Epidermal melanocyte (primary cell): ENCODE data around the gene SLC17A4.

ENCODE experiments used
- DNase-seq: peaks from one replicate; pipeline ENCODE4 v3.0.0; 2011; ENCODE audit warnings: low spot score; ENCODE audit not compliant: insufficient read length

Gene SLC17A4, protein sequence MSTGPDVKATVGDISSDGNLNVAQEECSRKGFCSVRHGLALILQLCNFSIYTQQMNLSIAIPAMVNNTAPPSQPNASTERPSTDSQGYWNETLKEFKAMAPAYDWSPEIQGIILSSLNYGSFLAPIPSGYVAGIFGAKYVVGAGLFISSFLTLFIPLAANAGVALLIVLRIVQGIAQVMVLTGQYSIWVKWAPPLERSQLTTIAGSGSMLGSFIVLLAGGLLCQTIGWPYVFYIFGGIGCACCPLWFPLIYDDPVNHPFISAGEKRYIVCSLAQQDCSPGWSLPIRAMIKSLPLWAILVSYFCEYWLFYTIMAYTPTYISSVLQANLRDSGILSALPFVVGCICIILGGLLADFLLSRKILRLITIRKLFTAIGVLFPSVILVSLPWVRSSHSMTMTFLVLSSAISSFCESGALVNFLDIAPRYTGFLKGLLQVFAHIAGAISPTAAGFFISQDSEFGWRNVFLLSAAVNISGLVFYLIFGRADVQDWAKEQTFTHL

DNA sequence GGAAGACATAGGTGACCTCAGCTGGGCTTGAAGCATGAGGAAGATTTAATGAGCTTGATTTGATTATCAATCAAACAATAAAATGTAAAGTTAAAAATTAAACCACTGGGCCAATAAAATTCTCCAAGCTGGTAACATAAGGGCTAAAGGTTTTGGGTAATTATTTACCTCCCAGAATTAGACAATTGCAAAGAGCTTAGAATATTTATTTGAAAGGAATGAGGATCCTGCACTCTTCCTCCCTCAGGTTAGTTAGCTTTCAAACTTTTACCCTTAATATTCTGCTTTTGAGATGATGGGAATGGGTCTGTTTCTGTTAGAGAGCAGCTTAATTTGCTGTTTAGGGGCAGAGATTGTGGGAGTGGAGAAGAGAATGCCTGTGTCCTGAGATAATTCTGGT is at the start of gene SLC17A4:
Gene SLC17A4 (plus strand): TSS at position 208 of the 400 bp plus-strand sequence. CDS start 7,221 bp downstream, outside the sequence.
- DNase-seq, result no peak

- DNase-seq, result no peak
Measured at GRCh38 chr6:25706314-25707014, 48.1 kb upstream of the SLC17A4 start.

- DNase-seq, result no peak
Measured at GRCh38 chr6:25709761-25710160, 44.8 kb upstream of the SLC17A4 start.

- no peak for DNase-seq
Measured at GRCh38 chr6:25710287-25710686, 44.3 kb upstream of the SLC17A4 start.

GRCh38 chr6:25713824-25714223 is 40.7 kb upstream of the SLC17A4 start:
- no peak for DNase-seq

DNA sequence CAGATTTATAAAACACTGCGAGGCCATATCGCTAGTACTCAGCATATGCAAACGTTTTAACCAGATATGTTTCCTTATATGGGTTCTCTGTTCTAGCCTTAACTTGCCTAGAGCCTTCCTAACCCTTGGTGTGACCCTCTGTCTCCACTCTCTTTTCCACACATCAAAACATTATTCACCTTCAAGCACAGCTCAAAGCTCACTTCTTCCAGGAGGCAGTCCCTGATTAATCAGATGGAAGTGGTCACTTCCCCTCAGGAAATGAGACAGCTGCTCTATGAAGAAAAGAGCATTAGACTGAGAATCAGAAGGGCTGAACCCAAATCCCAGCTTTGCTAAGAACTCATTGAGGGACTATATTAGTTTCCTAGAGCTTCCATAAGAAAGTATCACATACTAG is 39.8 kb upstream of the SLC17A4 start:
- no peak for DNase-seq

DNA sequence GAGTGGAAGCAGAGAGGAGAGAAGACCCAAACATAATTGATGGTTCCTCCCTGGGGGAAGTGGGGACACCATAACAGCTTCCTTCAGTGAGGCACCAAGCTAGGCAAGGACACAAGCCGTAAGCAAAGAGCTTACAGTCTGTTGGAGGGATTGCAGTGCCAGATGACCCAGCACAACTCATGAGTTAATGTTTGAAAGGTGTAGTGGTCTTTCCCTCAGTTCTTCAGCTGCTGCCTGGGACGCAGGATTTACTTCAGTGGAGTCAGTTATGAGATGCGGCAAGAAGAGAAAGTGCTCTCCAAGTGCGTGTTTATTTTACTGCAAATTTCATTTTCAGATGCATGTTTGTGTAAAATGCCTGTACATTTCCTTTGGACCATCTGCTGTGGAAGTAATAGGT is 38.7 kb upstream of the SLC17A4 start:
- no peak for DNase-seq

GRCh38 chr6:25717866-25718740 is 36.4 kb upstream of the SLC17A4 start:
- DNase-seq, result no peak

GRCh38 chr6:25726122-25726911 is 28.2 kb upstream of the SLC17A4 start:
- no peak for DNase-seq

- no peak for DNase-seq
Measured at GRCh38 chr6:25727028-25727427, 27.5 kb upstream of the SLC17A4 start.

GRCh38 chr6:25730907-25731306 is 23.6 kb upstream of the SLC17A4 start:
- no peak for DNase-seq

GRCh38 chr6:25731721-25732120 is 22.8 kb upstream of the SLC17A4 start:
- DNase-seq, result no peak

GRCh38 chr6:25732468-25733198 is 21.9 kb upstream of the SLC17A4 start:
- DNase-seq, result no peak

DNA sequence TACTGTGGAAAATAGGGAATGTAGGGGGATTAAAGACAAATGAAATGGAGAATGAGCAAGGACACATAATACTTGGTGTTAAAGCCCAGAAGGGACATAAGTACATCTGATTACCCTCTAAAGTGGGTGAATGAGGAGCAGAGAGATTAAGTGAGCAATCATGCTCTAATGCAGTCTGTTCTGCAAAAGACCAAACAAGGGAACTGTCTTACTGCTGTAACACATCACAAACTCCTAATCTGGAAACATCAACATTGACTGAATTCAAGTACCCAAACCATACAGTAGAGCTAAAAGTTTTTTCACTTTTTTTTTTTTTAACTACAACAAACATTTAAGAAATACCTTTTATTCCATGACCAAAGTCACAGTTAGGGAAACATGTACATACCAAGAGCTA is 19.3 kb upstream of the SLC17A4 start:
- DNase-seq, result no peak

DNA sequence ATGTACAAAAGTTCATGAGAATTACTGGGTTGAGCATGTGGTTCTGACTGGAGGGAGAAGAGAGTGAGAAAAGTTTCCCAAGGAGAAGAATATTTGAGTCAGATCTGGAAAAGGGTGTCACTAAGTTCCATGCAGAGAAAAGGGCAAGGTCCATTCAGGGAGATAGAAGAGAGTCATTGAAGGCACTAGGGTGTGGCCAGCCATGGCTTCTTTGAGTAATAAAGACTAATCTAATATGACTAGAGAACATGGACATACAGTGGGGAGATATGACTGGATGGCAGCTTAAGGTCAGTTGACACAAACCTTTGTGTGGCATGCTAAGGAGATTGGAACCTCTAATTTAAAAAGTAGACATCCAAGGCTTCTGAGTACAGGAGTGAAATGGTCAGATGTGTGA is 10.7 kb upstream of the SLC17A4 start:
- DNase-seq, result no peak

GRCh38 chr6:25745836-25746235 is 8.7 kb upstream of the SLC17A4 start:
- DNase-seq, result no peak

DNA sequence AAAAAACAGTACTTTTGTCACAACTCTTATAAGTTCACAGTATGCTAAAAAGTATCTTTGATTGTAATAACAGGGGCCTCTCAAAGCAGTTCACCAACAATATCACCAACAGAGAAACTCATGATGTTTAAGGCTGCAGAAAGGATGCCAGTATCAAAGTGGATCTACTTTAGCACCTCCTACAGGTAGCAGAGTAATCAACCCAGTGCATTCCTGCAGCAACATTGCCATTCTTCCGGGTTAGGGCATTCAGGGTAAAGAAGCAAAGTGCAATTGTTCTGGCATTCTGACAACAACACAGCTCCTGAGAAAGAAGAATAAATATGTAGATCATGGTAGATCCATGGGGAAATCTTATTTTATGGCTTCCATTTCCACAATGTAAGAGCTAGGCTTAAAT is 7.6 kb upstream of the SLC17A4 start:
- no peak for DNase-seq

DNA sequence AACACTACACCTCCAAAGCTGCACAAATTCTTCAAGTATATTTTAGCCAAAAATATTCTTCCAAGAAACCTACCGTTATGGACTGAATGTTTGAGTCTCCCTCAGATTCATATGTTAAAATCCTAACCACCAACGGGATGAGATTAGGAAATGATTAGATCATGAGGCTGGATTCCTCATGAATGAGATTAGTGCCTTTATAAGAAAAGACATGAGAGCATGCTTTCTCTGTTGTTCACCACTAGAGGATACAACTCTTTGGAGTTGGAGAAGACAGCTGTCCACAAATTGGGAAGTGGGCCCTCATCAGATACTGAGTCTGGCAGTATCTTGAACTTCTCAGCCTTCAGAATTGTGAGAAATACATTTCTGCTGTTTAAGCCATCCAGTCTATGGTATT is 7.1 kb upstream of the SLC17A4 start:
- DNase-seq, result no peak

GRCh38 chr6:25748049-25748448 is 6.5 kb upstream of the SLC17A4 start:
- DNase-seq, result no peak
